HEK293 (cell line): ENCODE results near the gene PARP15.

Experiments used
- ATF2 ChIP-seq: fragments of 450-650 bp; formaldehyde crosslinking; IDR thresholded peaks from 2 replicates; pipeline ENCODE4 v1.5.1; 2016; ENCODE audit warnings: missing biosample characterization, missing genetic modification characterization, low read depth
- ZBTB44 ChIP-seq: fragments of 450-650 bp; IDR thresholded peaks from 2 replicates; pipeline ENCODE4 v1.5.1; 2018; ENCODE audit warnings: missing biosample characterization, mild to moderate bottlenecking, missing genetic modification characterization
- ZNF692 ChIP-seq: fragments of 450-650 bp; formaldehyde crosslinking; IDR thresholded peaks from 2 replicates; pipeline ENCODE4 v1.5.1; 2016; ENCODE audit warnings: missing biosample characterization, missing genetic modification characterization
- ZSCAN5A ChIP-seq: fragments of 450-650 bp; formaldehyde crosslinking; IDR thresholded peaks from 2 replicates; pipeline ENCODE4 v1.5.1; 2016; ENCODE audit warnings: missing biosample characterization, missing genetic modification characterization

GRCh38 chr3:122578069-122578740 is 755 bp downstream of the PARP15 start:
- TF ChIP-seq ATF2 (tag by site-specific recombination) (no peak), ZNF692 (no peak), ZSCAN5A (tag by site-specific recombination) (no peak), ZBTB44 (no peak)
